Loucy (cell line): ENCODE results near the gene HOXB8.

ENCODE experiments used
- H2AFZ ChIP-seq: fragments of 200-600 bp; sonication (generic); 2 replicates; pipeline ENCODE4 v1.6.0; 2016; ENCODE audit warnings: antibody characterized with exemption, mild to moderate bottlenecking, low read length, moderate library complexity
- H3F3A ChIP-seq: fragments of 200-600 bp; 2 replicates; pipeline ENCODE4 v1.6.0; 2016; ENCODE audit warnings: antibody characterized with exemption, low read depth, mild to moderate bottlenecking
- H3K27me3 ChIP-seq: fragments of 200-600 bp; sonication (generic); 2 replicates; pipeline ENCODE4 v1.6.1; 2014; ENCODE audit warnings: low read length, mild to moderate bottlenecking; ENCODE audit not compliant: insufficient read depth, poor library complexity, severe bottlenecking
- H3K36me3 ChIP-seq: fragments of 200-600 bp; sonication (generic); 2 replicates; pipeline ENCODE4 v1.6.1; 2016; ENCODE audit warnings: low read length; ENCODE audit not compliant: insufficient read depth
- H3K4me1 ChIP-seq: fragments of 200-600 bp; sonication (generic); 2 replicates; pipeline ENCODE4 v1.5.1; 2014; ENCODE audit warnings: low read length, mild to moderate bottlenecking; ENCODE audit not compliant: insufficient read depth, poor library complexity, severe bottlenecking
- H3K4me2 ChIP-seq: fragments of 200-600 bp; sonication (generic); 2 replicates; pipeline ENCODE4 v1.6.0; 2014; ENCODE audit warnings: antibody characterized with exemption, low read length, low read depth, mild to moderate bottlenecking; ENCODE audit not compliant: poor library complexity, severe bottlenecking
- H3K4me3 ChIP-seq: fragments of 200-600 bp; sonication (generic); 2 replicates; pipeline ENCODE4 v1.5.1; 2014; ENCODE audit warnings: low read length, mild to moderate bottlenecking, mixed read lengths; ENCODE audit not compliant: poor library complexity, severe bottlenecking
- H3K79me2 ChIP-seq: fragments of 200-600 bp; sonication (generic); 2 replicates; pipeline ENCODE4 v1.6.1; 2014; ENCODE audit warnings: low read length; ENCODE audit not compliant: insufficient read depth
- H3K9ac ChIP-seq: fragments of 200-600 bp; sonication (generic); 2 replicates; pipeline ENCODE4 v1.6.0; 2014; ENCODE audit warnings: mild to moderate bottlenecking, low read depth, low read length, moderate library complexity; ENCODE audit not compliant: poor library complexity, severe bottlenecking
- H3K9me2 ChIP-seq: fragments of 200-600 bp; sonication (generic); replicated peaks from 2 replicates; pipeline ENCODE4 v1.6.1; 2016; ENCODE audit warnings: low read depth, low read length, mixed read lengths
- H3K9me3 ChIP-seq: fragments of 200-600 bp; sonication (generic); 2 replicates; pipeline ENCODE4 v1.6.1; 2014; ENCODE audit warnings: mild to moderate bottlenecking, antibody characterized with exemption, low read length, low read depth; ENCODE audit not compliant: insufficient read depth
- H4K20me1 ChIP-seq: fragments of 200-600 bp; sonication (generic); 2 replicates; pipeline ENCODE4 v1.6.0; 2014; ENCODE audit warnings: antibody characterized with exemption, low read length, mild to moderate bottlenecking; ENCODE audit not compliant: insufficient read depth, poor library complexity, severe bottlenecking
- EZH2phosphoT487 ChIP-seq: fragments of 200-600 bp; IDR thresholded peaks from 2 replicates; pipeline ENCODE4 v1.6.1; 2018; ENCODE audit warnings: antibody characterized with exemption, mild to moderate bottlenecking, moderate library complexity, borderline replicate concordance
- TF ChIP-seq, protein P1 (sequence below): fragments of 200-600 bp; sonication (generic); conservative IDR thresholded peaks from 2 replicates; pipeline ENCODE4 v1.5.1; 2014; ENCODE audit warnings: mild to moderate bottlenecking, antibody characterized with exemption, low read length

The HOXB8 gene

DNA sequence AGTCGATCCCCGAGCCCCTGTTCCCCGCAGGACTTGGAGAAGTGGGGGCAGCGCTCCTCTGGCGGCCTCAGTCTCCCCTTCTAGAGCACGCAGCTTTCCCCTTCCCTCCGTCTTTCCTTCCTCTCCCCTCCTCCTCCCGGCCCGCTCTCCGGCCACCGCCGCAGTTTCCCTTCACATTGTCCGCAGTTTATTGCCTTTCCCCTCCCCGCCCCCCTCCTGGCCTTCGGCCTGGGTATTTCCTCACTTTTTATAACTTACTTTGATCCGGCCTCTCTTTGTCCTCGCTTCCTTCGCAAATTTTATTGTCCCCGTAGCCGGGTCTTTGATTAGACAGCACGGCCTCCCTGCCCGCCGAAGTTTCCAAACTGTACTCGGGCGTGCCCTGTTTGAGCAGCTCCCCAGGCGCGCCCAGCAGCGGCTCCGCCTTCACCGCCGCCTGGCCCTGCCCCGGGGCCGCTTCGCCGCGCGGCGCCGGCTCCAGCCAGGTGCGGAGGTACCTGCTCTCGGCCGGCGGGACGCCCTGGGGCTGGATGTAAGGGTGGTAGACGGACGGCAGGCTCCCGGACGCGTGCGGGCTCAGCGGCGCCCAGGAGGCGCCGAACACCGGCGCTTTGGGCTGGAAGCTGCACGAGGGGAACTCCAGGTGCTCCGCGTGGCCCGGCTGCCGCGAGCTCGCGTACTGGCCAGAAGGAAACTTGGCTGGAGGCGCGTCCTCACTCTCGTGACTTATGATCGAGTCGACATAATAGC, 10.6 kb upstream of the HOXB8 start:
- Histone ChIP-seq H3K36me3 (peaks cover 8% of the 10 kb centered on the region; the same call in 1 of the 2 replicates), H3K79me2 (peaks cover 98% of the 10 kb centered on the region), H3F3A (no peaks in the 10 kb centered on the region), H3K9me2 (no peaks in the 10 kb centered on the region), H3K9me3 (no peaks in the 10 kb centered on the region), H4K20me1 (peaks cover 24% of the 10 kb centered on the region), H3K4me3 (peak overlapping the region; percentile 89), H3K27me3 (peaks cover 31% of the 10 kb centered on the region), H3K4me1 (peaks cover 51% of the 10 kb centered on the region), H3K4me2 (peak overlapping the region; percentile 98), H3K9ac (peak overlapping the region; percentile 100), H2AFZ (no peak overlapping the region)
- TF ChIP-seq EZH2phosphoT487 = no peak
- TF ChIP-seq, protein P1, sequence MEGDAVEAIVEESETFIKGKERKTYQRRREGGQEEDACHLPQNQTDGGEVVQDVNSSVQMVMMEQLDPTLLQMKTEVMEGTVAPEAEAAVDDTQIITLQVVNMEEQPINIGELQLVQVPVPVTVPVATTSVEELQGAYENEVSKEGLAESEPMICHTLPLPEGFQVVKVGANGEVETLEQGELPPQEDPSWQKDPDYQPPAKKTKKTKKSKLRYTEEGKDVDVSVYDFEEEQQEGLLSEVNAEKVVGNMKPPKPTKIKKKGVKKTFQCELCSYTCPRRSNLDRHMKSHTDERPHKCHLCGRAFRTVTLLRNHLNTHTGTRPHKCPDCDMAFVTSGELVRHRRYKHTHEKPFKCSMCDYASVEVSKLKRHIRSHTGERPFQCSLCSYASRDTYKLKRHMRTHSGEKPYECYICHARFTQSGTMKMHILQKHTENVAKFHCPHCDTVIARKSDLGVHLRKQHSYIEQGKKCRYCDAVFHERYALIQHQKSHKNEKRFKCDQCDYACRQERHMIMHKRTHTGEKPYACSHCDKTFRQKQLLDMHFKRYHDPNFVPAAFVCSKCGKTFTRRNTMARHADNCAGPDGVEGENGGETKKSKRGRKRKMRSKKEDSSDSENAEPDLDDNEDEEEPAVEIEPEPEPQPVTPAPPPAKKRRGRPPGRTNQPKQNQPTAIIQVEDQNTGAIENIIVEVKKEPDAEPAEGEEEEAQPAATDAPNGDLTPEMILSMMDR = no peak

DNA sequence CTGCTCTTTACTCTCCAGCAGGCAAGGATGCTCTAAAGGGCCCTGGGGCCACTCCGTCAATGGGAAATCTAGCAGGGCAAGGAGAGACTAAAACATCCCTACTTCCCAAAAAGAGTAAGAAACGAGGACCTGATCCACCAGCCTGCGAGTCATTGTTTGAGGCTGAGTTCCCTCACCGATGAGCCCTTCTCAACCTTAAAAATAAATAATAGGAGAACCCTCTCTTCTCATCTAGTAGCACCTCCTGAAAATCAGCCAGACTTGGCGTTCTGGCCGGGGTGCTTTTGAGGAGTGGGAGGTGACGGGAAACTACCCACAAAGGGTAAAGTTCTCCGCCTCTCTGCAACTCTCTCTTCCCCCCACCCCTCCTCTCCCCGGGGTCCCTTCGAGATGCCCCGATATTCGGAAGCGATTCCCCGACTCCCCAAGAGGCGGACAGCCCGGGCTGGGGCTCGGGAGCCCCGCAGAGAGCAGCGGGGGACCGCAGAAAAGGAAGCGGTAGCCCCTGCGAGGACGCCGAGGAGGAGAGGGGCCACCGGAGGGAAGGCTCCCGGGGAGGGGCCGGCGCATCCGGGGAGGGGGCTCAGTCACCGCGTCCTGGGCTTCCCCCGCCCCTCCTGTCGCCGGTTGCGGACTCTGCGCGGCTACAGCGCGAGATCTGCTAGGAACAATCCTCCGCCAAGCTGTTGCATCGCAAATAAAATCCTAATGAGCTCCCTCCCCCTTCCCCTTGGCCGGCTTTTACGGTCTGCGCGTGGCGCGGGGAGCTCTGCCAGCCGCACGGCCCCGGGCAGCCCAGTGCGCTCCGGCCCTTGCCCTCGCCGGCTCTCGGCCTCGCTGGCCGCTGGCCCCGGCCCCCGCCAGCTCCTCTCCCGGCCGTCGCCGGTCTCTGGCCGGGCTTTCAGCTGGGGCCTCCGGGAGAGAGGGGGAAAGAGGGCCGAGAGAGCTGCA, 9.7 kb upstream of the HOXB8 start:
- Histone ChIP-seq H3K9ac (peak overlapping the region; percentile 100), H4K20me1 (peaks cover 24% of the 10 kb centered on the region), H3K9me2 (no peaks in the 10 kb centered on the region), H3K4me2 (peak overlapping the region; percentile 98), H3K9me3 (no peaks in the 10 kb centered on the region), H3K79me2 (peaks cover 98% of the 10 kb centered on the region), H3K4me3 (peak overlapping the region; percentile 89), H3K27me3 (peaks cover 37% of the 10 kb centered on the region), H3K36me3 (peaks cover 8% of the 10 kb centered on the region; the same call in 1 of the 2 replicates), H2AFZ (no peak overlapping the region), H3F3A (no peaks in the 10 kb centered on the region), H3K4me1 (peaks cover 58% of the 10 kb centered on the region)
- TF ChIP-seq, protein P1 = no peak
- no peak for TF ChIP-seq EZH2phosphoT487

DNA sequence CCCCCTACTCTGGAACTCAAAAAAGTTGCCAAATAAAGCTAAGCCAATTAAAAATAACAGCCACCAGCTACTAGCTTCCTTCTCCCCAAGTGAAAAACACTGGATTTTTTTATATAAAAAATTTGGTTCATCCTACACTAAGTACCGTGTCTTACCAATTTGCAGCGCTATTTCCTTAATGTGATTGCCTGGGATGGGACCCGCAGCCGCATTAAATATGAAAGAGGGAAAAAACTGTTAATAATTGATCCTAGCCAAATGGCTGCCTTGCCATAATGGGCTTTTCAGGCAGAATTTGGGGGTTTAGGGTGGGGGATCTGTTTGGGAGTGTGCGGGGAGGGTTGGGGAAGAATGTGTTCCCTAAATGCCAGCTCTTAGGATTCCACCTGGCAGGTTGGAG, 9.0 kb upstream of the HOXB8 start:
- Histone ChIP-seq H3K79me2 (peaks cover 97% of the 10 kb centered on the region), H3K9me3 (no peaks in the 10 kb centered on the region), H3F3A (0 out of 2 replicates have a peak, but pooled peaks cover 4% of the 10 kb centered on the region), H3K9me2 (no peaks in the 10 kb centered on the region), H3K36me3 (peaks cover 8% of the 10 kb centered on the region; the same call in 1 of the 2 replicates), H3K27me3 (peaks cover 39% of the 10 kb centered on the region), H4K20me1 (peaks cover 24% of the 10 kb centered on the region), H3K4me1 (peaks cover 59% of the 10 kb centered on the region), H3K9ac (peak overlapping the region; percentile 100), H3K4me2 (peak overlapping the region; percentile 98), H3K4me3 (peak overlapping the region; percentile 89), H2AFZ (no peak overlapping the region)
- TF ChIP-seq EZH2phosphoT487 = no peak
- TF ChIP-seq, protein P1 = no peak
